Stomach (tissue), 4 donors: ENCODE data around the gene KCNJ14.

Source experiments
- CTCF ChIP-seq, 7 experiments: fragments of 450-650 bp in 4 of 7; fragments of 200-600 bp in 3 of 7; sonication (generic) in 3 of 7; IDR thresholded peaks; one replicate each; pipeline ENCODE4 v1.5.1; 2016 to 2019; ENCODE audit warnings: antibody characterized with exemption in 7 of 7, control low read depth in 2 of 7, mild to moderate bottlenecking in 1 of 7
- EP300 ChIP-seq: sonication (generic); formaldehyde crosslinking; IDR thresholded peaks from one replicate; pipeline ENCODE4 v1.6.1; 2017; ENCODE audit warnings: antibody characterized with exemption
- POLR2A ChIP-seq, 4 donors: fragments of 450-650 bp; IDR thresholded peaks; one replicate each; pipeline ENCODE4 v1.6.1; 2016; ENCODE audit warnings: antibody characterized with exemption in 4 of 4, control low read depth in 2 of 4, mild to moderate bottlenecking in 1 of 4, moderate library complexity in 1 of 4
- POLR2AphosphoS5 ChIP-seq, 3 donors: sonication (generic); formaldehyde crosslinking; IDR thresholded peaks; one replicate each; pipeline ENCODE4 v1.6.1; 2016; ENCODE audit warnings: antibody characterized with exemption in 3 of 3

- TF ChIP-seq EP300 (no peak), CTCF (IDR thresholded peaks at IDR 0.05) (no peak), POLR2AphosphoS5 (IDR thresholded peaks at IDR 0.05) (no peak), POLR2A (IDR thresholded peaks at IDR 0.05) (no peak)
Observed at GRCh38 chr19:48428670-48429069, 26.7 kb upstream of the KCNJ14 start.
